GM21723 (cell line): Measurements from ENCODE around the gene GUCY1A2.

Experiments
- ATAC-seq: cut with Tn5 transposase; IDR thresholded peaks from one replicate; pipeline ENCODE4 v1.9.1; 2021; ENCODE audit warnings: mild to moderate bottlenecking, moderate library complexity; ENCODE audit not compliant: unreplicated experiment

The GUCY1A2 gene

DNA sequence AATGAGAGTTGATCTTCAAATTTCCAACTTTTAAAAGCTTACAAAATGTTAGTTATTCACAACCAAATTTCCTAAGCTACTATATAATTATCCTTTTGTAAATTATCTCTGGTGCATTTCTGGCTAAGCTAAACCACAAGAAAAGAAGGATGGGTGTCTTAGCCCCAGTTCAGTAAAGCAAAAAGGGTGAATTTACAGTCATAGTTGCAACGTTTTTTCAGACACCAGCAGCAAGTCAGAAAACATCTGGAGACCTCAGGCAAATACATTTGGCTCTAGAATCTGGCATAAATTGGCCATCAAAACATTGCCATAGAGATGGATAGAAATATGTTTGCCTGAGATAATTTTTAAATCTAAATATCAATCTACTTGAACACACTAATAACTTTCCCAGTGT, 257.0 kb downstream of the GUCY1A2 start:
- no peak for ATAC-seq

DNA sequence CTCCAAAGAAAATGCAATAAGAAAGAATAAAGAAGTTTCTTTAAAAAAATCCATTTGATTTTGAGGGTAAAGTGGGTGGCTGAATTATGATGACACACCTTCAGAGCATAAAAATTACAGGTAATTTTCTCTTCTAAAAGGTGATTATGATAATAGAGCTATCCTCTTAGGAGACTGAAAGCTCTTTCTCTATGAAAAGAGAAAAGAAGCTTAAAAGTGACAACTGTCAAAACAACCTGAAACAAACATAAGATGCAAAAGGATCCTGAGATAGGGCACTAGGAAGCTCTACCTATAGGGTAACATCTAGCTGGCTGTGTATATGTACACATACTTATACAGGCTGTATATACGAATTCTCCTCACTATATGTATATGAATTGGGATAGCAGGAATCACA, 270.2 kb downstream of the GUCY1A2 start:
- ATAC-seq, result no peak

DNA sequence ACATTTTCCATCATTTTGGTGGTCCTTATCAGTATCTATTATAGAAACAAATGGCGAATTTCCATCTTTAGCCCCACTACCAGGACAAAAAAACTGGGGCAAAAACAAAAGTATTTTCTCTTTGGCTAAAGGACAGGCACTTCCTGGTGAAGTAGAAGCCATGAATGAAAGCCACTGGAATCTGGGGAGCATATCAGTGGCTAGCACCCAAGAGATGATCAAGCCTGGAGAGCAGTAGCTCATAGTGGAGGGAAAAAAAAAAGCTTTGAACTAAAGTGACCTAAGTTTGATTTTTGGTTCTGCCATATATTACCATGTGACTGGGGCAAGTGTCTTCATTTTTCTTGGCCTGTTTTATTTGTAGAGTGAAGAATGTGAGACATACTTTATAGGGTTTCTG, 272.3 kb downstream of the GUCY1A2 start:
- ATAC-seq, result no peak

DNA sequence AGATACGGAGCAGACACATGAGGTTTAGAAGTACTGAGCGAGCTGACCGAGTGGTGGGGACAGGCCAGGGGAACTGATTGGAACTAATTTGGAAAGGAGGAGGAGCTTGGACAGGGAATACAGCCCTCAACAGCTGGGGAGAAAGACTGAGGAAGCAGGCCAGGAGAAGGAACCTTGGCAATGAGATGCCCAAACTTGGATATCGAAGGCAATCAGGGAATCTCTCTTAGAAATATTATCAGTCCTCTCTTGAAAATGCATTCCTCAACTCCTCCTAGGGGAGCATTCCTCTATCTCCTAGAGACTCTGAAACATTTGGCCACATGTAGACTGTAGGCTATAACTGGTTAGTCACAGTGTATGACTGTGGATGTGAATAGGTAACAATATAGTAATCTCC, 284.6 kb downstream of the GUCY1A2 start:
- ATAC-seq, result no peak

DNA sequence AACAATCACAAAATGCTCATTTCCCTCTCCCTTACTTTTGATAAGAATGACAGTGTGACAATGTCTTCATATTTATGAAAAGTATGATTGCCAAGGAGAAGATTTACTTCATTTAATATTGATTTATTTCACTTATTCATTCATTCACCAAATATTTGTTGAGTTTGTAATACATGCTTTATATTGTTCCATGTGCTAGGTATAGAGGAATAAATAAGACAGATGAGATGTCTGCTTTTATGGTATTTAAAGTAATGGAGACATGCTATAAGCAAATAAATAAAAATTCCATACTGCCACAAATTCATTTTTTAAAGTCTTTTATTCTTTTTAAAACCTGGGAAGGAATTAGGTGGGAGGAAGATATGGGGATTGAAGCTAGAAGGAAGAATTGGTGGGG, 289.4 kb downstream of the GUCY1A2 start:
- ATAC-seq, result no peak

GRCh38 chr11:106728379-106728778, 289.9 kb downstream of the GUCY1A2 start:
- no peak for ATAC-seq

GRCh38 chr11:106727256-106727655, 291.0 kb downstream of the GUCY1A2 start:
- no peak for ATAC-seq

- ATAC-seq, result no peak
These were observed 293.9 kb downstream of the GUCY1A2 start for GRCh38 chr11:106724293-106724892.

- ATAC-seq, result no peak
These were observed 295.2 kb downstream of the GUCY1A2 start for GRCh38 chr11:106723071-106723470.

DNA sequence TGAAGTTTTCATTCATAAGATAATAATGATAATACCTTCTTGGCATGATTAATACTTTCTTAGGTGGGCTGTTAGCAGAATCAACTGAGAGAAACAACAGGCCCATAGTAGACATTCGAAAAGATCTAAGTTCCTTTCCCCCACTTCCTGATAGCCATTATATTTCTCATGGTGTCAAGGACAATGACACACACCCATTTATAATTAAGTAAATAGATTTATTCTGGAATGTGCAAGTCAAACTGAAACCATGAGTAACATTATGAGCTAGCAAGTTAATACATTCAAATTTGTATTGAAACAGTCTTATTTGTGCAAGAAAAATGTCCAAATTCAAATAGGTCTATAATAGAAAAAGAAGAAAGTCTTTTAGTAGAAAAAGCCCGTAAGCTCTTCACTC, 301.1 kb downstream of the GUCY1A2 start:
- no peak for ATAC-seq

DNA sequence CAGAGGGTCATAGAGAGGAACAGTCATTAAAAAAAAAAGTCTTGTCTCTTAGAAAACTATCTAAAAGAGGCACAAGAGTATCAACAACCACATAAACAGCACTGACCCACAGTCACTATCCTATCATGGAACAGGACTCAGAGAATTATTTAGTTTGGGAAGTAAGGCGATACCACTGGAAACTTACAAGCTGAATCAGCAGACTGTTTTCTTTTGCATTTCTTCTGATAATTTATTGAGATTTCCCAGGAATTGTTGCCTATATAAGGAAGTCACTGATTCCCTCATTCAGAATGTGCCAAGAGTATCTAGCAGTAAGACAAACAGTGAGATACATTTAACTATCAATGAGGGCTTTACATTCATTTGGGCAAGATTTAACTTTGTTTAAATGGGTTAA, 304.1 kb downstream of the GUCY1A2 start:
- ATAC-seq, result no peak

DNA sequence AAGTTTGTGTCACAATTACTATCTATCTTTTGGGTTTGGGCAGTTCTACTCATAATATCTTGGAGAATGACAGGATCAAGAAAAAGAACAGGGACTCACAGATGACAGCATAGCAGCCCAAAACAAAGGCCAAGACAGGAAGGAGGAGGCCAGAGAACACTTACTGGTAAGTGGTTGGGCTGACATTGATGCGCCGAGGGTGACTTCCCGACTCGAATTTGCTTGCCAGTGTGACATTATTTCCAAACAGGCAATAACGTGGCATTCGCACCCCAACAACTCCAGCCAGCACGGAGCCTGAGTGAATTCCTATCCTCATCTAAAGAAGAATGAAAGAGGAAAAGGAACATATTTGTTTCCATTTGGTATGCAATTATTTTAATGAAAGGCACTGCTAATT, 309.9 kb downstream of the GUCY1A2 start:
- ATAC-seq, result no peak

GRCh38 chr11:106706355-106706754, 311.9 kb downstream of the GUCY1A2 start:
- ATAC-seq, result no peak

DNA sequence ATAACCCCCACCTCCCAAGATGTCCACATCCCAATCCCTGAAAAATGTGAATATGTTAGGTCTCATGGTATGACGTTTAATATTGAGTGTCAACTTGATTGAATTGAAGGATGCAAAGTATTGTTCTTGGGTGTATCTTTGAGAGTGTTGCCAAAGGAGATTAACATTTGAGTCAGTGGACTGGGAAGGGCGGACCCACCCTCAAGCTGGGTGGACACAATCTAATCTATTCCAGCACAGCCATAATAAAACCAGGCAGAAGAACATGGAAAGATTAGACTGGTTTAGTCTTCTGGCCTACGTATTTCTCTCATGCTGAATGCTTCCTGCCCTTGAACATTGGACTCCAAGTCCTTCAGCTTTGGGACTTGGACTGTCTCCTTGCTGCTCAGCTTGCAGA, 315.5 kb downstream of the GUCY1A2 start:
- no peak for ATAC-seq

GRCh38 chr11:106697058-106697457, 321.2 kb downstream of the GUCY1A2 start:
- ATAC-seq, result no peak

DNA sequence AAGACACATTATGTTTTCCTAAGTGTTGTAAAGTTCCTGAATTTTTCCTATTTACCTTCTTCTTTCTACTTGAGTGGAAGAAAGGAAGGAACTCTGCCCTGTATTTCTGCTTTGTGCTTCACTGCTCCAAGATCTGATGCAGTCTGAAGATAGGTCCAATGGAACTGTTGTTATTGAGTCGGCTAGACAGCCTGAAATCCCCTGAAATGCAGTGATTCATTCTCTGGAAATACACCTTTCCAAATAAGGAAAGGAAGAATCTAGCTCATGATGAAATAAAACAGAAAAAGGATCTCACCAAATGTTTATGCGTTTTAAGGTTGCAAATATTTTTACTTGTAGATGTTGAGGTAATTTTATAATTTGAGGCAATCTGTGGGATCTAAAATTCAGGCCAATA, 322.8 kb downstream of the GUCY1A2 start:
- ATAC-seq, result no peak

GRCh38 chr11:106694501-106694900, 323.8 kb downstream of the GUCY1A2 start:
- no peak for ATAC-seq

GRCh38 chr11:106691807-106692365, 326.4 kb downstream of the GUCY1A2 start:
- no peak for ATAC-seq

- no peak for ATAC-seq
These were observed 327.4 kb downstream of the GUCY1A2 start for GRCh38 chr11:106690923-106691322.

GRCh38 chr11:106684944-106685343, 333.3 kb downstream of the GUCY1A2 start:
- ATAC-seq, result no peak

DNA sequence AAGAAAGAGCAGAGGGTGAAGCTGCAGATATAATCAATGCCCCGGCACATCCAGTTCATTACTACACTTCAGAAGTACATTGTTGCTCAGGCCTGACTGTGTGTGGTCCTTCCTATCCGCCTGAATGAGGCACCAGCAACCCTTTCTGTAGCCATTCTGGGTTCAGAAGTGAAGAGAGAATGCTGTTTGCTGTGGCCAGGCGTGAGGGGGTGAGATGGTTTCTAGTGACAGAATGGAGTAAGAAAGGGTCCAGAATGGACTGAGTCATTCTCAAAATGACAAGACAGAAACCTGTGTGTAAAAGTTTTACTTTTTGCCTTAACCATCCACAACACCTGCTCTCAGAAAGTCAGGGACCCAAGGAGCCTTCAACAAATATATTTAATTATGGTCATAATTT, 334.8 kb downstream of the GUCY1A2 start:
- ATAC-seq, result no peak

- ATAC-seq, result no peak
These were observed 336.8 kb downstream of the GUCY1A2 start for GRCh38 chr11:106681435-106681834.

DNA sequence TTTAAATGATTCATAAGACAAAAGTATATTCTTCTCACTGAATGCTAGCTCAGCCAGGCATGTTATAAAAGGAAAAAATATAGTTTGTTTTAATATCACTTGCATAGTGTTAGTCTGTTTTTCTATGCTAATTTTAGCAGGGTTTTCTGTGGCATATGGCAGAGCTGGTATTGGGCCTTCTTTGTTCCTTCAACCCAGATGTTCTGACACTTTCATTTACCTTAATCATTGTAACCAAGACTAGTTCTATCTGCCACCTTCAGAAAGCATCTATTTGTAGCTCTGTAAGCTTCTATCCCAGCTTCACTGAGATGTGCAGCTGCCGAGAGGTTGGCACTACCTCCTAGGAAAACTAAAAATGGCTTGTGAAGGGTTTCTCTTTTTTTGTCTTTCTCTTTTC, 338.7 kb downstream of the GUCY1A2 start:
- ATAC-seq, result no peak
